GM21423 (cell line): Measurements from ENCODE around the gene FRY.
A peak's percentile ranks its signal among the peaks of the same experiment; 100 is the strongest.

Experiments
- ATAC-seq: cut with Tn5 transposase; IDR thresholded peaks from one replicate; pipeline ENCODE4 v1.9.1; 2021; ENCODE audit warnings: mild to moderate bottlenecking, moderate library complexity; ENCODE audit not compliant: unreplicated experiment

FRY gene

DNA sequence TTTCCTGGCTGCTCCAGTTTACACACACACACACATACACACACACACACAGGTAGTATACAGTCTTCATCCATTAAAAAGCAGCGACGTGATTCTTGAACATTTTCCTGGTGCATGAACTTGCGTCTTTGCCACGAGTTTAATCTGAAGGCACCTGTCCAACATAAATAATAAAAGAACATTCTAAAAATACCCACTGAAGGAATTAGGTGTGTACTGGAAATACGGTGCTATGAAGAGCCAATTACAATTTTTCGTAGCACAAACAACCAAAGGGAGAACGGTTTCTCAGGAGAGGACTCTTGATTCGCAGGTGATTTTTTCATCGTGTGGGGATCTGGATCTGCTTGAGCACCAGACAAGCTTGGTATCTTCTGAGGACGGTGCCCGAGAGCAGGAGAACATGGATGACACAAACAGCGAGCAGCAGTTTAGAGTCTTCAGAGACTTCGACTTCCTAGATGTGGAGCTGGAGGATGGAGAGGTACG lies 222.4 kb downstream of the FRY start:
- no peak for ATAC-seq

GRCh38 chr13:32254416-32254815 lies 222.8 kb downstream of the FRY start:
- no peak for ATAC-seq

DNA sequence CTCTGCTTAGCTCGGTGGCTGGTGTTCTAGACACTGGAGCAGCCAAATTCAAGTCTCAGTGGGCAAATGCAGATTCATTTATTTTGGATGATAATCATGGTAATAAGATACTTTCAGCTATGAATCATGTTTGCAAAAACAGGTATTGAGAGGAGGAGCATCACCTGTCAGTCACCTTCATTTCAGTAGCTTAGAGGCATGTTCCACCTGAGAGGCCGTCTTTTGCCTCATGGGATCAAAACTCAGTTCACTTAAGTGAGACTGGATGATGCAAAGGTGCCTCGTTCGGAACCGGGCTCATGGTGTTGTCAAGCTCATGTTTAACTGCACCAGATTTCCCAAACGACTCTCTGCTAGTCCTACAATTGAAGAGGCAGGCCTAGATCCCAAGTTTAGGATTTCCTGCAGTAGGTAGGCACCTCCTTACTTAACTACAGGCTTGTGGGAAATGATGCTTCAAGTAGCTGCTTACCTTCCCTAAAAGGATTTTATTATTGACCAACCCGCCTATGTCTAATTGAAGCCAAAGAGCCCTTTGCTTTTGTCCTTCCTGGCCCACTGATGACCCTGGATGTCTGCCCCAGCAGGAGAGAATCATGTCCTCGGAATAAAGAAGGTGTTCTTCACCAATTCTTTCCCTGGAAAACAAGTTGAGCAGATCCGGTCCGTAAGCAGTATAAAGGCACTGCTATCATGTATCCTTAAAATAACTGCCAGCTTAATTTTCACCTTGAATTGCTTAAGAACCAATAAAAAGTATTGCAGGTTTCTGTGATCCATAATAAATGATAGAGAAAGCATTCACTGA lies 223.5 kb downstream of the FRY start:
- no peak for ATAC-seq

DNA sequence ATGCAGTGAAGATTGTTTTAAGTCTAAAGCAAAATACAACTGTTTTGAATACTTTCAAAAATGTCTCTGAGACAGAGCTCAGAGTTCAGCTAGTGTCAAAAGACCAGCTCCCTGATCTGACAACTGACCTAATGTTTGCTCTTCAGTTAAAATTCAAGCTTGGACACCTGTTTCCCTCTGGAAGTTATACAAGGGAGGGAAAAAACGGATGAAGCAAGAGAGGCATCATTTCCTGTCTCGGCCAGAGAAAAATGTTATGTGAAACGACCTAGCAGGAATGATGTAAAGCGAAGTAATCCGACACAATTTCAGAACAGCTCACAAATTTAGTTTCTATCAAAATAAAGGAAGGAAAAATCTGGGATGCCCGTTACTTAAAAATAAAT lies 224.1 kb downstream of the FRY start:
- no peak for ATAC-seq

DNA sequence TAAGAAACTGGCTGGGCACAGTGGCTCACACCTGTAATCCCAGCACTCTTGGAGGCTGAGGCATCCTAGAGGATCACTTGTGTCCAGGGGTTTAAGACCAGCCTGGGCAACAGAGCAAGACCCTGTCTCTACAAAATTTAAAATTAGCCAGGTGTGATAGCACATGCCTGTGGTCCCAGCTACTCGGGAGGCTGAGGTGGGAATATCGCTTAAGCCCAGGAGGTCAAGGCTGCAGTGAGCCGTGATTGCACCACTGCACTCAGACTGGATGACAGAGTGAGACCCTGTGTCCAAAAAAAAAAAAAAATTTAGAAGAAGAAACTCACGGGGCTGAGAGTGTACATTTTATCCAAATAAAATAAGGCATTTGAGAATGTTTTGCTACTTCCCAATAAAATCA lies 224.7 kb downstream of the FRY start:
- ATAC-seq, result no peak

DNA sequence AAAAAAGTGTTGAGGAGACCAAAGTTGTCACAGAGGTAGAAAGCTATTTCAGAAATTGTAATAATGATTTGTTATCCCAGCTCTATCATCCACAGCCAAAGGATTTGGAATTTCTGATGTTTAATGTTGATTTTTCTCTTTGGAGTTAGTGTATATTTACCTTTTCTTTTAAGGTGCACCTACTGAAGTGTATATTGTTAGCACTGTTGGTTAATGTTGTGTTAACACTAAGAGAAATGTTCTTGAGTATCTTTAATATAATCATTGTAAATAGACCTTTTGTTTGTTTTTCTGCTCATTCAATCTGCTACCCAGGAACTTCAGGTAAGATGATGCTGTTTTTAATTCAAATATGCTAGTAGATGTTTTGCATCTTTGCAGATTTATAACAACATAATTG lies 226.1 kb downstream of the FRY start:
- ATAC-seq, result no peak

DNA sequence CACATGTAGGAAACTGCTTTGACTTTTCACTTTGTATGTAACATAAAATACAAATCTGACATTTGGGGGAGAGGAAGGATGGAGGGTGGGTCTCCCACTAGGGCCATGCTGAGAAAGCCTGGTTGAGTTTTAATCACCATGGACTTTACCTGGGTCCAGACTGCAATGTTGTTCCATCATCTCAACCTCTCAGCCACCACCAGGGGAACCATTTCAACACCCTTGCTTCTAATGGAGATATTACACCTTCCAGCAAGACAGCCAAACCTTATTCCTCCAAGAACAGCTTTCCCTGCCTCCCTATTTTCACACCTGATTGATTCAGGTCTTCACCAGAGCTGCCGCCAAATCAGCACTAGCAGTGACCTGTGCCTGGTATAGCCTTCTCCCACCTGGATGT lies 227.5 kb downstream of the FRY start:
- no peak for ATAC-seq

GRCh38 chr13:32261567-32261966 lies 230.0 kb downstream of the FRY start:
- ATAC-seq, result no peak

- ATAC-seq, result no peak
Measured at GRCh38 chr13:32262165-32262564, 230.6 kb downstream of the FRY start.

GRCh38 chr13:32262619-32263018 lies 231.0 kb downstream of the FRY start:
- no peak for ATAC-seq

DNA sequence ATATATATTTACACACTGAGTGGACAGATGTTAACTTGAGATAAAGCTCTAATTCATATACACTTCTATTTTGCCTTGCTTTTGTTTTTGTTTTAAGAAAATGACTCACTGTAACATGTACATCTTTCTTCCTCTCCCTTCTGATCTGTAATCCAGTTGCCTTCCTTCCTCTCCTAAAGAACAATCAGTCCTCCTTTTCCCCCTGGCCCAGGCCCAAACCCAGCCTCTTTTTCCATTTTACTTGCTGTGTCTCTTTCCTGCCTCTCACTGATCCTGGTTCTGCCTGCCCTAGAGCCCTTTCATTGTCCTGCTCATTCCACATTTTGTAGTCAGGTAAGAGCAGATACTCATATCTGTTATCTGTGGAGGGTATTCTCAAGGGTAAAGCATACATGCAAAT lies 232.8 kb downstream of the FRY start:
- no peak for ATAC-seq

- ATAC-seq, result no peak
Measured at GRCh38 chr13:32265726-32266125, 234.2 kb downstream of the FRY start.

- no peak for ATAC-seq
Measured at GRCh38 chr13:32266130-32266529, 234.6 kb downstream of the FRY start.

GRCh38 chr13:32267836-32268439 lies 236.4 kb downstream of the FRY start:
- ATAC-seq, result peak; percentile 82

- no peak for ATAC-seq
Measured at GRCh38 chr13:32272021-32272683, 240.6 kb downstream of the FRY start.

GRCh38 chr13:32277839-32278238 lies 246.3 kb downstream of the FRY start:
- ATAC-seq, result no peak

- no peak for ATAC-seq
Measured at GRCh38 chr13:32278426-32278825, 246.9 kb downstream of the FRY start.

GRCh38 chr13:32281096-32281495 lies 249.5 kb downstream of the FRY start:
- no peak for ATAC-seq

- no peak for ATAC-seq
Measured at GRCh38 chr13:32282096-32282711, 250.6 kb downstream of the FRY start.

DNA sequence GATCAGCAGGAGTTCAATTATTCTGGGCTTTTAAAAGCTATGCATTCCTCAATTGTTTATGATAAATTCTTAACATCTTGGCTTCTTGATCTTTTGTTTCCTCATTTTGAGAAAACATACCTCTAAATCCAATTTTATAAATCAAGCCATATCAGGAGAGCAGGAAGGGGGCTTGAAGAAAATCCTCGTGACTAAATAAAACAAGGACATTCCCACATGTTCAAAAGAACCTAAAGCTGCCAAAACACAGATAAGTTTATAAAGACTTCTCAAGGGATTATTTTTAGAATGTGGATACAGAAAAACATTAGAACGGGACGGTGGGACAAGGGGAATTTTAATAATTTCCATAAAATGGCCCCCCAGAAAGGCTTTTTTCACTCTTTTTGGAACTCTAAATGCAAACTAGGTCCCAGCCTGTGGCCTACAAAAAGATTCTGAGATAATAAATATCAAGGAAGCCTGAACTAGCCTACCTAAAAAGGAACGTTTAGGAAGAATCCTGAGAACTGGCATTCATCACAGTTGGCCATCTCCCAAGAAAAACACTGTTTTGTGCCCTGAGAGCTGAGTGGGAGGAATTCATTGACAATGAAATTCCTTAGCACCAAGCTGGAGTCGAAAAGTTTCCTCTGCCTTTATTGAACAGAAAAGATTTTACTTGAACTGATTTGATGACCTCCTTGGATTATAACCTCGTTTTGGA lies 253.5 kb downstream of the FRY start:
- ATAC-seq, result no peak

GRCh38 chr13:32285633-32285965 lies 254.0 kb downstream of the FRY start:
- ATAC-seq, result no peak
